ENCODE data around the gene EXD3. TPM values are rescaled to one million over a fixed set of nuclear protein-coding genes. Genes with fewer than 3 reads are reported as not detected.

The EXD3 gene
- total RNA-seq, 4 donors from 2014 or later = 8.3 to 22.3 (median 14.2) TPM

GRCh38 chr9:137308057-137308619 is 114.8 kb downstream of the EXD3 start:
- intact Hi-C loops (cut with DNase I) = no loop called here
- no peak overlapping the region for H3K27ac ChIP-seq (replicated peaks in 1 of 4)
- H3K27me3 ChIP-seq = peaks cover 0 to 85% (median 13%) of the 10 kb centered on the region in 4 donors
- H3K36me3 ChIP-seq = no peaks in the 10 kb centered on the region
- TF ChIP-seq CTCF (IDR thresholded peaks at IDR 0.05) = no peak
- no peak for TF ChIP-seq POLR2A (IDR thresholded peaks at IDR 0.05; ENCODE audit: low read depth)
- no peak for TF ChIP-seq EP300 (IDR thresholded peaks at IDR 0.05)
- TF ChIP-seq POLR2AphosphoS5 (IDR thresholded peaks at IDR 0.05) = no peak
- DNase-seq (ENCODE audit: extremely low spot score) = no peak
- no peaks in the 10 kb centered on the region for H3K9me3 ChIP-seq
- 60% methylated on average over 16 of the region's 20 CpGs for WGBS
- no peak overlapping the region for H3K4me3 ChIP-seq
- H3K4me1 ChIP-seq = peaks cover 45 to 49% (median 47%) of the 10 kb centered on the region in 4 donors

- Histone ChIP-seq H3K9me3 (no peaks in the 10 kb centered on the region), H3K27me3 (peaks cover 0 to 89% (median 13%) of the 10 kb centered on the region in 4 donors), H3K4me1 (peaks cover 50 to 56% (median 54%) of the 10 kb centered on the region in 4 donors), H3K27ac (replicated peaks in 1 of 4) (peak overlapping the region in 1 of 4 donors; percentile 81), H3K36me3 (no peaks in the 10 kb centered on the region), H3K4me3 (peak overlapping the region in 1 of 4 donors; percentile 29)
- no peak for DNase-seq (ENCODE audit: extremely low spot score)
- intact Hi-C loops (cut with DNase I) = no loop called here
- WGBS = 69% methylated on average over 11 of the region's 30 CpGs
- TF ChIP-seq CTCF (IDR thresholded peaks at IDR 0.05) = no peak
- TF ChIP-seq EP300 (IDR thresholded peaks at IDR 0.05) = no peak
- TF ChIP-seq POLR2AphosphoS5 (IDR thresholded peaks at IDR 0.05) = no peak
- no peak for TF ChIP-seq POLR2A (IDR thresholded peaks at IDR 0.05; ENCODE audit: low read depth)
Measured at GRCh38 chr9:137307255-137308056, 115.5 kb downstream of the EXD3 start.

GRCh38 chr9:137306850-137307254 is 116.1 kb downstream of the EXD3 start:
- intact Hi-C loops (cut with DNase I) = no loop called here
- Histone ChIP-seq H3K27me3 (peaks cover 0 to 86% (median 13%) of the 10 kb centered on the region in 4 donors), H3K36me3 (no peaks in the 10 kb centered on the region), H3K27ac (replicated peaks in 1 of 4) (peak overlapping the region; percentile 56 to 81 (median 66)), H3K4me3 (peak overlapping the region in 1 of 4 donors; percentile 29), H3K9me3 (no peaks in the 10 kb centered on the region), H3K4me1 (peaks cover 50 to 57% (median 55%) of the 10 kb centered on the region in 4 donors)
- no peak for DNase-seq (ENCODE audit: extremely low spot score)
- 47% methylated on average over 7 of the region's 23 CpGs for WGBS
- no peak for TF ChIP-seq POLR2AphosphoS5 (IDR thresholded peaks at IDR 0.05)
- TF ChIP-seq POLR2A (IDR thresholded peaks at IDR 0.05; ENCODE audit: low read depth) = no peak
- TF ChIP-seq EP300 (IDR thresholded peaks at IDR 0.05) = no peak
- no peak for TF ChIP-seq CTCF (IDR thresholded peaks at IDR 0.05)

GRCh38 chr9:137306066-137306849 is 116.7 kb downstream of the EXD3 start:
- intact Hi-C loops (cut with DNase I) = no loop called here
- Histone ChIP-seq H3K9me3 (no peaks in the 10 kb centered on the region), H3K27ac (replicated peaks in 1 of 4) (peak overlapping the region; percentile 56 to 81 (median 66)), H3K36me3 (no peaks in the 10 kb centered on the region), H3K4me3 (peak overlapping the region in 3 of 4 donors; percentile 35 to 44 (median 39)), H3K27me3 (peaks cover 0 to 83% (median 13%) of the 10 kb centered on the region in 4 donors), H3K4me1 (peaks cover 53 to 62% (median 60%) of the 10 kb centered on the region in 4 donors)
- WGBS = 29% methylated on average over 5 of the region's 30 CpGs
- no peak for TF ChIP-seq POLR2A (IDR thresholded peaks at IDR 0.05; ENCODE audit: low read depth)
- TF ChIP-seq EP300 (IDR thresholded peaks at IDR 0.05) = no peak
- no peak for TF ChIP-seq POLR2AphosphoS5 (IDR thresholded peaks at IDR 0.05)
- no peak for TF ChIP-seq CTCF (IDR thresholded peaks at IDR 0.05)
- no peak for DNase-seq (ENCODE audit: extremely low spot score)

Measured in esophagus muscularis mucosa (tissue), 4 donors.